ENCODE measurements around the gene AQP9.
"Not testable (repeated sequence)": the region's sequence is repeated elsewhere in the genome, so short reads cannot be mapped to it uniquely, and the experiment has no call there.

The AQP9 gene

GRCh38 chr15:58110999-58111717, 27.0 kb upstream of the AQP9 start:
- no peak overlapping the region for H3K4me3 ChIP-seq (ENCODE audit: low read depth, low read length)
- no peak for TF ChIP-seq CTCF (IDR thresholded peaks at IDR 0.05; ENCODE audit: borderline replicate concordance, insufficient read depth, low read depth, low read length)

- no peak for TF ChIP-seq CTCF (IDR thresholded peaks at IDR 0.05; ENCODE audit: borderline replicate concordance, insufficient read depth, low read depth, low read length)
- no peak overlapping the region for H3K4me3 ChIP-seq (ENCODE audit: low read depth, low read length)
Observed at GRCh38 chr15:58111718-58112104, 26.5 kb upstream of the AQP9 start.

- not testable (repeated sequence) for H3K4me3 ChIP-seq (ENCODE audit: low read depth, low read length)
Observed at GRCh38 chr15:58113358-58113757, 24.8 kb upstream of the AQP9 start.

GRCh38 chr15:58114388-58114787, 23.8 kb upstream of the AQP9 start:
- TF ChIP-seq CTCF (IDR thresholded peaks at IDR 0.05; ENCODE audit: borderline replicate concordance, insufficient read depth, low read depth, low read length) = no peak
- no peak overlapping the region for H3K4me3 ChIP-seq (ENCODE audit: low read depth, low read length)

- no peak for TF ChIP-seq CTCF (IDR thresholded peaks at IDR 0.05; ENCODE audit: borderline replicate concordance, insufficient read depth, low read depth, low read length)
Observed at GRCh38 chr15:58114812-58115211, 23.4 kb upstream of the AQP9 start.

GRCh38 chr15:58115692-58116091, 22.5 kb upstream of the AQP9 start:
- no peak for TF ChIP-seq CTCF (IDR thresholded peaks at IDR 0.05; ENCODE audit: borderline replicate concordance, insufficient read depth, low read depth, low read length)
- H3K4me3 ChIP-seq (ENCODE audit: low read depth, low read length) = no peak overlapping the region

More at GRCh38 chr15:58114812-58115211, 23.4 kb upstream of the AQP9 start:
- no peak overlapping the region for H3K4me3 ChIP-seq (ENCODE audit: low read depth, low read length)

- no peak for TF ChIP-seq CTCF (IDR thresholded peaks at IDR 0.05; ENCODE audit: borderline replicate concordance, insufficient read depth, low read depth, low read length)
- H3K4me3 ChIP-seq (ENCODE audit: low read depth, low read length) = no peak overlapping the region
Observed at GRCh38 chr15:58117619-58118018, 20.6 kb upstream of the AQP9 start.

Measured in GM12875 (cell line).